ENCODE results near the gene MRPL12.

DNA sequence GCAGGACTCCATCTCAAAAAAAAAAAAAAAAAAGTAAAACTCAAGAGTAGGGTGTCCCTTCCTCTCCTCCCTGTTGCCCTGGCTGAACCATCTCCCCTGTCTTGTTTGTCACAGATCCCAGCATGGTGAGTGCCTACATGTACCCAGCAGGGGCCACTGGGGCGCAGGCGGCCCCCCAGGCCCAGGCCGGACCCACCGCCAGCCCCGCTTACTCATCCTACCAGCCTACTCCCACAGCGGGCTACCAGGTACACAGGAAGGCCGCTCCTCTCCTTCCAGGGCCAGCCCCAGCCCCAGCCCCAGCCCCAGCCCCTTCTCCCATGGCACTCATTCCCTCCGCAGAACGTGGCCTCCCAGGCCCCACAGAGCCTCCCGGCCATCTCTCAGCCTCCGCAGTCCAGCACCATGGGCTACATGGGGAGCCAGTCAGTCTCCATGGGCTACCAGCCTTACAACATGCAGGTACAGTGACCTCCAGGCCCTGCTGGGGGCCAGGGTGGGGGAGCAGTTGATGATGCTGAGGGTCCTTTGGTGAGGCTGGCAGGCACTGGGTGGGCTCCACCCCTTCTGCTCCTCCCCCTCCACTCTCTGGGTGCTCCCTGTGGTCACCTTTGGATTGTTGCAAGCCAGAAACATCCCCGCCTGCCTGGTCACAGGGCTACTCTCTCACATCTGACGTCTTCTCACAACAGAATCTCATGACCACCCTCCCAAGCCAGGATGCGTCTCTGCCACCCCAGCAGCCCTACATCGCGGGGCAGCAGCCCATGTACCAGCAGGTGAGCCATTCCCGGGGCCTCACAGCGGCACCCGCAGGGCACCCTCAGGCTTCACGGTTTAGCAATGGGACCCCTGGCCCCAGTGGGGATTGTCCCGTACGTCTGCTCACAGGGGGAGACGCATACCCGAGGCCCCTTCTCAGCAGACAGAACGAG, 2.5 kb upstream of the MRPL12 start:
- TF ChIP-seq, protein P1, sequence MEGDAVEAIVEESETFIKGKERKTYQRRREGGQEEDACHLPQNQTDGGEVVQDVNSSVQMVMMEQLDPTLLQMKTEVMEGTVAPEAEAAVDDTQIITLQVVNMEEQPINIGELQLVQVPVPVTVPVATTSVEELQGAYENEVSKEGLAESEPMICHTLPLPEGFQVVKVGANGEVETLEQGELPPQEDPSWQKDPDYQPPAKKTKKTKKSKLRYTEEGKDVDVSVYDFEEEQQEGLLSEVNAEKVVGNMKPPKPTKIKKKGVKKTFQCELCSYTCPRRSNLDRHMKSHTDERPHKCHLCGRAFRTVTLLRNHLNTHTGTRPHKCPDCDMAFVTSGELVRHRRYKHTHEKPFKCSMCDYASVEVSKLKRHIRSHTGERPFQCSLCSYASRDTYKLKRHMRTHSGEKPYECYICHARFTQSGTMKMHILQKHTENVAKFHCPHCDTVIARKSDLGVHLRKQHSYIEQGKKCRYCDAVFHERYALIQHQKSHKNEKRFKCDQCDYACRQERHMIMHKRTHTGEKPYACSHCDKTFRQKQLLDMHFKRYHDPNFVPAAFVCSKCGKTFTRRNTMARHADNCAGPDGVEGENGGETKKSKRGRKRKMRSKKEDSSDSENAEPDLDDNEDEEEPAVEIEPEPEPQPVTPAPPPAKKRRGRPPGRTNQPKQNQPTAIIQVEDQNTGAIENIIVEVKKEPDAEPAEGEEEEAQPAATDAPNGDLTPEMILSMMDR (IDR thresholded peaks at IDR 0.05), result no peak
- no peak for TF ChIP-seq EP300 (IDR thresholded peaks at IDR 0.05)
- no peak for TF ChIP-seq POLR2A (IDR thresholded peaks at IDR 0.05)

Measured in tibial nerve (tissue), 4 donors.